ENCODE data around the gene SLC15A1.

DNA sequence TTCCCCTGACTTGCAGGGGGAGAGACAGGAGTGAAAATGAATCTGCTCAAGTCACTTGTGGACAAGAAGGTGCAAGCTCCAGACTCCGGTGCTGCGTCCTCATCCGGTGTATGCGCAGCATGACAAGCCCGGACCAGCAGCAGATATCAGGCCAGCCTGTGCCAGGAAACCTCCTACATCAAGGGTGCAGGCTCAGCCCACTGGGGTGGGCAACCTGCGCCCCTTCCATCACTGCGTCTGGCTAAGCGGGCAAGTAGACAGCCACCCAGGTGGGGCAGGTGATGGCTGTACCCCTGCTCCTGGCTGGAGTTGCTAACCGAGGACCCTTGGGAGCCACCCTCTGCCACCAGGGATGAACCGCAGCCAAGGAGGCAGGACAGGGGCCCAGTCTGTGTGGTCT is 32.9 kb upstream of the SLC15A1 start:
- TF ChIP-seq, protein P1, sequence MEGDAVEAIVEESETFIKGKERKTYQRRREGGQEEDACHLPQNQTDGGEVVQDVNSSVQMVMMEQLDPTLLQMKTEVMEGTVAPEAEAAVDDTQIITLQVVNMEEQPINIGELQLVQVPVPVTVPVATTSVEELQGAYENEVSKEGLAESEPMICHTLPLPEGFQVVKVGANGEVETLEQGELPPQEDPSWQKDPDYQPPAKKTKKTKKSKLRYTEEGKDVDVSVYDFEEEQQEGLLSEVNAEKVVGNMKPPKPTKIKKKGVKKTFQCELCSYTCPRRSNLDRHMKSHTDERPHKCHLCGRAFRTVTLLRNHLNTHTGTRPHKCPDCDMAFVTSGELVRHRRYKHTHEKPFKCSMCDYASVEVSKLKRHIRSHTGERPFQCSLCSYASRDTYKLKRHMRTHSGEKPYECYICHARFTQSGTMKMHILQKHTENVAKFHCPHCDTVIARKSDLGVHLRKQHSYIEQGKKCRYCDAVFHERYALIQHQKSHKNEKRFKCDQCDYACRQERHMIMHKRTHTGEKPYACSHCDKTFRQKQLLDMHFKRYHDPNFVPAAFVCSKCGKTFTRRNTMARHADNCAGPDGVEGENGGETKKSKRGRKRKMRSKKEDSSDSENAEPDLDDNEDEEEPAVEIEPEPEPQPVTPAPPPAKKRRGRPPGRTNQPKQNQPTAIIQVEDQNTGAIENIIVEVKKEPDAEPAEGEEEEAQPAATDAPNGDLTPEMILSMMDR (conservative IDR thresholded peaks at IDR 0.05; ENCODE audit: low read length), result no peak
- TF ChIP-seq EZH2phosphoT487 (IDR thresholded peaks at IDR 0.05; ENCODE audit: borderline replicate concordance, low read depth, low read length), result no peak

All from OCI-LY7 (cell line).